SK-N-SH treated with all-trans-retinoic acid at 6 μM for 48 hours (cell line): ENCODE data around the gene CYTL1.

ENCODE experiments used
- ATAC-seq: fragments of 200-7000 bp; cut with Tn5 transposase; 3 replicates; pipeline ENCODE4 v1.9.1; 2020; ENCODE audit warnings: mild to moderate bottlenecking, moderate library complexity
- ARNTL ChIP-seq: fragments of 450-650 bp; formaldehyde crosslinking; IDR thresholded peaks from 2 replicates; pipeline ENCODE4 v1.5.0; 2020; ENCODE audit warnings: low read depth, mild to moderate bottlenecking, moderate library complexity, borderline replicate concordance
- BACH2 ChIP-seq: fragments of 250-450 bp; sonication (Bioruptor Pico); IDR thresholded peaks from 2 replicates; pipeline ENCODE4 v1.9.0; 2021; ENCODE audit warnings: mild to moderate bottlenecking, borderline replicate concordance
- CSDC2 ChIP-seq: fragments of 250-450 bp; sonication (Bioruptor Pico); IDR thresholded peaks from 2 replicates; pipeline ENCODE4 v1.5.0; 2020; ENCODE audit warnings: mild to moderate bottlenecking, moderate library complexity
- CSRNP3 ChIP-seq: fragments of 250-450 bp; sonication (Bioruptor Pico); IDR thresholded peaks from 2 replicates; pipeline ENCODE4 v1.5.1; 2021; ENCODE audit warnings: mild to moderate bottlenecking, moderate library complexity
- ESRRG ChIP-seq: fragments of 250-450 bp; sonication (Bioruptor Pico); IDR thresholded peaks from 2 replicates; pipeline ENCODE4 v1.6.1; 2021; ENCODE audit warnings: mild to moderate bottlenecking
- ISL1 ChIP-seq: fragments of 250-450 bp; sonication (Bioruptor Pico); IDR thresholded peaks from 2 replicates; pipeline ENCODE4 v2.1.2; 2022; ENCODE audit warnings: mild to moderate bottlenecking, moderate library complexity
- OSR1 ChIP-seq: fragments of 250-450 bp; sonication (Bioruptor Pico); IDR thresholded peaks from 2 replicates; pipeline ENCODE4 v1.8.0; 2022; ENCODE audit warnings: moderate library complexity, mild to moderate bottlenecking, inconsistent platforms
- PPARA ChIP-seq: fragments of 250-450 bp; sonication (Bioruptor Pico); IDR thresholded peaks from 2 replicates; pipeline ENCODE4 v1.5.0; 2020; ENCODE audit warnings: mild to moderate bottlenecking, borderline replicate concordance
- RARB ChIP-seq: fragments of 250-450 bp; sonication (Bioruptor Pico); IDR thresholded peaks from 2 replicates; pipeline ENCODE4 v1.8.0; 2021; ENCODE audit warnings: mild to moderate bottlenecking, moderate library complexity
- TCF4 ChIP-seq: fragments of 250-450 bp; sonication (Bioruptor Pico); IDR thresholded peaks from 2 replicates; pipeline ENCODE4 v1.8.0; 2021; ENCODE audit warnings: mild to moderate bottlenecking, moderate library complexity, borderline replicate concordance
- TOX ChIP-seq: fragments of 250-450 bp; sonication (Bioruptor Pico); IDR thresholded peaks from 2 replicates; pipeline ENCODE4 v1.8.0; 2021; ENCODE audit warnings: mild to moderate bottlenecking, moderate library complexity, borderline replicate concordance
- ZC3H10 ChIP-seq: fragments of 250-450 bp; sonication (Bioruptor Pico); IDR thresholded peaks from 2 replicates; pipeline ENCODE4 v1.5.1; 2021; ENCODE audit warnings: mild to moderate bottlenecking, moderate library complexity
- ZFP30 ChIP-seq: fragments of 450-650 bp; formaldehyde crosslinking; IDR thresholded peaks from 2 replicates; pipeline ENCODE4 v1.5.0; 2022; ENCODE audit warnings: mild to moderate bottlenecking, moderate library complexity
- ZNF70 ChIP-seq: fragments of 450-650 bp; formaldehyde crosslinking; IDR thresholded peaks from 2 replicates; pipeline ENCODE4 v1.5.0; 2020; ENCODE audit warnings: mild to moderate bottlenecking, moderate library complexity
- ZNF8 ChIP-seq: fragments of 450-650 bp; formaldehyde crosslinking; IDR thresholded peaks from 2 replicates; pipeline ENCODE4 v1.5.0; 2020; ENCODE audit warnings: mild to moderate bottlenecking, moderate library complexity

Gene CYTL1

GRCh38 chr4:4968161-4968725 lies 51.0 kb downstream of the CYTL1 start:
- no peak for TF ChIP-seq ESRRG (CRISPR knock-in tag)
- no peak for TF ChIP-seq TOX
- TF ChIP-seq BACH2 (CRISPR knock-in tag), result no peak
- TF ChIP-seq CSDC2, result no peak
- no peak for TF ChIP-seq OSR1 (CRISPR knock-in tag)
- no peak for TF ChIP-seq ARNTL (CRISPR knock-in tag)
- TF ChIP-seq ZFP30 (CRISPR knock-in tag), result no peak
- no peak for TF ChIP-seq ISL1 (CRISPR knock-in tag)
- TF ChIP-seq ZNF8 (CRISPR knock-in tag), result no peak
- TF ChIP-seq ZC3H10 (CRISPR knock-in tag), result no peak
- no peak for TF ChIP-seq RARB (CRISPR knock-in tag)
- TF ChIP-seq PPARA (CRISPR knock-in tag), result no peak
- no peak for TF ChIP-seq CSRNP3 (CRISPR knock-in tag)
- no peak for TF ChIP-seq TCF4 (CRISPR knock-in tag)
- no peak for TF ChIP-seq ZNF70 (CRISPR knock-in tag)
- no peak for ATAC-seq
